Transverse colon (tissue), 4 donors: ENCODE measurements around the gene PHETA1.

Experiments
- CTCF ChIP-seq, 5 experiments: fragments of 200-600 bp in 3 of 5; fragments of 450-650 bp in 2 of 5; sonication (generic) in 3 of 5; IDR thresholded peaks; 1 replicate in 2 of 5; 2 replicates in 3 of 5; pipeline ENCODE4 v1.5.1; 2016 to 2017; ENCODE audit warnings: antibody characterized with exemption in 5 of 5, inconsistent platforms in 3 of 5, mild to moderate bottlenecking in 2 of 5, moderate library complexity in 1 of 5
- EP300 ChIP-seq: sonication (generic); formaldehyde crosslinking; IDR thresholded peaks from one replicate; pipeline ENCODE4 v1.6.1; 2017; ENCODE audit warnings: antibody characterized with exemption, low read depth
- POLR2A ChIP-seq: fragments of 450-650 bp; IDR thresholded peaks from one replicate; pipeline ENCODE4 v1.6.1; 2016; ENCODE audit warnings: antibody characterized with exemption, mild to moderate bottlenecking, moderate library complexity
- POLR2AphosphoS5 ChIP-seq, 3 donors: sonication (generic); formaldehyde crosslinking; IDR thresholded peaks; one replicate each; pipeline ENCODE4 v1.6.1; 2016; ENCODE audit warnings: antibody characterized with exemption in 3 of 3

- no peak for TF ChIP-seq EP300
- no peak for TF ChIP-seq POLR2A
- TF ChIP-seq CTCF (IDR thresholded peaks at IDR 0.05), result no peak
- TF ChIP-seq POLR2AphosphoS5 (IDR thresholded peaks at IDR 0.05), result no peak
Observed at GRCh38 chr12:111409403-111409779, 40.5 kb upstream of the PHETA1 start.
